H1 (cell line): ENCODE data around the gene MTNR1B. TPM values are rescaled to one million over a fixed set of nuclear protein-coding genes. Genes with fewer than 3 reads are reported as not detected.

Experiments
- CTCF ChIA-PET: fragments of 300-600 bp; sonication (Branson Sonifier 250); formaldehyde crosslinking; loops from one replicate; lab custom pipeline; 2021; ENCODE audit not compliant: partially characterized antibody; lab: Charles Lee
- POLR2A ChIA-PET: fragments of 300-600 bp; sonication (Branson Sonifier 250); formaldehyde crosslinking; loops from one replicate; lab custom pipeline; 2021; ENCODE audit warnings: inconsistent platforms; ENCODE audit not compliant: partially characterized antibody; lab: Charles Lee
- DNase-seq, 2 experiments: peaks; one replicate each; pipeline versions ENCODE4 v3.0.0 to v3.0.0-alpha.2; 2010 to 2022; ENCODE audit warnings: low spot score in 2 of 2, low read depth in 1 of 2, mixed read lengths in 1 of 2
- FAIRE-seq: peaks from 2 replicates; lab custom pipeline; 2011; peaks lifted over from hg19 to GRCh38; lab: Jason Lieb, UNC
- H2AFZ ChIP-seq: 2 replicates; pipeline ENCODE4 v1.8.1; 2012; ENCODE audit warnings: low read length, inconsistent platforms
- H2AK5ac ChIP-seq: 2 replicates; pipeline ENCODE4 v1.6.1; 2013; ENCODE audit warnings: low read depth, low read length
- H2BK120ac ChIP-seq: replicated peaks from 2 replicates; pipeline ENCODE3; 2013; ENCODE audit warnings: low read depth, low read length, inconsistent platforms
- H2BK12ac ChIP-seq: 2 replicates; pipeline ENCODE4 v1.6.1; 2013; ENCODE audit warnings: low read depth, low read length
- H2BK15ac ChIP-seq: 2 replicates; pipeline ENCODE4 v1.6.1; 2013; ENCODE audit warnings: low read length
- H2BK20ac ChIP-seq: 2 replicates; pipeline ENCODE4 v1.6.1; 2013; ENCODE audit warnings: low read length
- H2BK5ac ChIP-seq: 2 replicates; pipeline ENCODE4 v1.6.1; 2013; ENCODE audit warnings: low read depth, low read length
- H3K14ac ChIP-seq: 2 replicates; pipeline ENCODE4 v1.6.1; 2013; ENCODE audit warnings: inconsistent platforms; ENCODE audit not compliant: insufficient read length
- H3K18ac ChIP-seq: 2 replicates; pipeline ENCODE4 v1.6.1; 2013; ENCODE audit warnings: low read length; ENCODE audit errors: extremely low read depth
- H3K23ac ChIP-seq: 2 replicates; pipeline ENCODE4 v1.6.1; 2013; ENCODE audit warnings: inconsistent platforms; ENCODE audit not compliant: insufficient read length
- H3K23me2 ChIP-seq: 2 replicates; pipeline ENCODE4 v1.6.1; 2013; ENCODE audit warnings: low read depth, low read length
- H3K27ac ChIP-seq: 2 replicates; pipeline ENCODE4 v1.6.1; 2011; ENCODE audit warnings: low read depth, low read length, inconsistent platforms
- H3K27me3 ChIP-seq, 4 experiments: replicated peaks in 1 of 4; 1 replicate in 1 of 4; 2 replicates in 3 of 4; pipeline versions ENCODE4 v1.6.1 to v1.8.1; 2011 to 2013; ENCODE audit warnings: low read length in 3 of 4, mild to moderate bottlenecking in 3 of 4, inconsistent platforms in 2 of 4, mixed read lengths in 2 of 4, moderate library complexity in 1 of 4; ENCODE audit not compliant: control insufficient read depth in 3 of 4, insufficient read depth in 3 of 4; ENCODE audit errors: extremely low read depth in 1 of 4
- H3K36me3 ChIP-seq, 4 experiments: 2 replicates each; pipeline versions ENCODE4 v1.6.1 to v1.8.1; 2011 to 2013; ENCODE audit warnings: mild to moderate bottlenecking in 4 of 4, low read length in 3 of 4, moderate library complexity in 2 of 4, control low read depth in 1 of 4, inconsistent platforms in 1 of 4; ENCODE audit not compliant: insufficient read depth in 4 of 4, control insufficient read depth in 2 of 4
- H3K4ac ChIP-seq: replicated peaks from 2 replicates; pipeline ENCODE3; 2013; ENCODE audit warnings: low read length, low read depth, mixed read lengths, inconsistent platforms; ENCODE audit not compliant: insufficient read length
- H3K4me1 ChIP-seq, 4 experiments: replicated peaks in 1 of 4; 1 replicate in 1 of 4; 2 replicates in 3 of 4; pipeline versions ENCODE4 v1.6.1 to v1.8.1; 2011 to 2013; ENCODE audit warnings: low read length in 3 of 4, inconsistent platforms in 2 of 4, mixed read lengths in 1 of 4; ENCODE audit not compliant: insufficient read depth in 4 of 4, control insufficient read depth in 3 of 4
- H3K4me2 ChIP-seq, 2 experiments: 2 replicates each; pipeline versions ENCODE4 v1.6.1 to v1.8.1; 2011 to 2013; ENCODE audit warnings: low read depth in 2 of 2, low read length in 2 of 2, control low read depth in 1 of 2, inconsistent platforms in 1 of 2, mild to moderate bottlenecking in 1 of 2; ENCODE audit not compliant: insufficient read depth in 1 of 2
- H3K4me3 ChIP-seq, 4 experiments: fragments of 200-600, 300-600 bp in 1 of 4; sonication (generic), shearing (Covaris generic), sonication (Bioruptor Twin) in 1 of 4; 2 replicates each; pipeline versions ENCODE4 v1.5.1 to v1.8.1; 2011 to 2016; ENCODE audit warnings: low read length in 4 of 4, low read depth in 3 of 4, control low read depth in 2 of 4, inconsistent platforms in 2 of 4, mild to moderate bottlenecking in 2 of 4, mixed read lengths in 1 of 4, moderate library complexity in 1 of 4; ENCODE audit not compliant: insufficient read depth in 2 of 4; ENCODE audit errors: extremely low read depth in 1 of 4
- H3K56ac ChIP-seq: replicated peaks from 2 replicates; pipeline ENCODE3; 2013; ENCODE audit warnings: low read depth, mild to moderate bottlenecking, mixed read lengths, low read length, inconsistent platforms; ENCODE audit not compliant: insufficient read length
- H3K79me1 ChIP-seq: 2 replicates; pipeline ENCODE4 v1.6.1; 2013; ENCODE audit warnings: low read depth, low read length, control low read depth
- H3K79me2 ChIP-seq, 2 experiments: 2 replicates each; pipeline versions ENCODE4 v1.6.1 to v1.8.1; 2012 to 2013; ENCODE audit warnings: low read length in 2 of 2, mild to moderate bottlenecking in 2 of 2, inconsistent platforms in 1 of 2; ENCODE audit not compliant: insufficient read depth in 2 of 2, control insufficient read depth in 1 of 2
- H3K9ac ChIP-seq, 4 experiments: replicated peaks in 1 of 4; 1 replicate in 1 of 4; 2 replicates in 3 of 4; pipeline versions ENCODE4 v1.6.1 to v1.8.1; 2011 to 2013; ENCODE audit warnings: low read depth in 3 of 4, low read length in 3 of 4, control low read depth in 2 of 4, mild to moderate bottlenecking in 2 of 4, moderate library complexity in 2 of 4, inconsistent platforms in 1 of 4; ENCODE audit errors: extremely low read depth in 1 of 4
- H3K9me3 ChIP-seq, 2 experiments: 2 replicates each; pipeline versions ENCODE4 v1.6.1 to v1.8.1; 2012 to 2013; ENCODE audit warnings: mild to moderate bottlenecking in 2 of 2, moderate library complexity in 2 of 2, control low read depth in 1 of 2, inconsistent platforms in 1 of 2, low read depth in 1 of 2, low read length in 1 of 2, mixed read lengths in 1 of 2; ENCODE audit not compliant: insufficient read depth in 2 of 2
- H4K20me1 ChIP-seq, 2 experiments: replicated peaks in 1 of 2; 2 replicates each; pipeline versions ENCODE3 to v1.8.1; 2011 to 2013; ENCODE audit warnings: inconsistent platforms in 2 of 2, low read length in 2 of 2, mild to moderate bottlenecking in 1 of 2; ENCODE audit not compliant: insufficient read depth in 2 of 2, control insufficient read depth in 1 of 2
- H4K5ac ChIP-seq: 2 replicates; pipeline ENCODE4 v1.6.1; 2013; ENCODE audit warnings: low read length, low read depth, mixed read lengths, inconsistent platforms; ENCODE audit not compliant: insufficient read length
- H4K8ac ChIP-seq: 2 replicates; pipeline ENCODE4 v1.8.0; 2013; ENCODE audit warnings: mild to moderate bottlenecking, moderate library complexity, low read length, inconsistent platforms; ENCODE audit not compliant: insufficient read depth; ENCODE audit errors: extremely low read depth
- H4K91ac ChIP-seq: replicated peaks from 2 replicates; pipeline ENCODE3; 2013; ENCODE audit warnings: low read length, mixed read lengths, inconsistent platforms; ENCODE audit not compliant: insufficient read length
- BACH1 ChIP-seq: IDR thresholded peaks from 2 replicates; pipeline ENCODE4 v1.6.1; 2012; ENCODE audit warnings: low read length, improper control_type of control experiment
- BRCA1 ChIP-seq: IDR thresholded peaks from 2 replicates; pipeline ENCODE4 v1.6.1; 2012; ENCODE audit warnings: low read depth, low read length, improper control_type of control experiment
- KDM1A ChIP-seq: fragments of 200-600, 300-600 bp; sonication (generic); IDR thresholded peaks from 2 replicates; pipeline ENCODE4 v1.7.1; 2016; ENCODE audit warnings: mild to moderate bottlenecking, low read length, borderline replicate concordance
- KDM4A ChIP-seq: IDR thresholded peaks from one replicate; pipeline ENCODE4 v1.7.1; 2012; ENCODE audit warnings: low read depth, mild to moderate bottlenecking, moderate library complexity, low read length, inconsistent platforms; ENCODE audit not compliant: severe bottlenecking
- NANOG ChIP-seq: IDR thresholded peaks from 2 replicates; pipeline ENCODE4 v1.6.1; 2011; ENCODE audit warnings: low read length, low read depth, mild to moderate bottlenecking, inconsistent platforms; ENCODE audit not compliant: insufficient read depth, poor library complexity, severe bottlenecking
- NRF1 ChIP-seq: IDR thresholded peaks from 2 replicates; pipeline ENCODE4 v1.6.1; 2011; ENCODE audit warnings: mild to moderate bottlenecking, low read depth, low read length, improper control_type of control experiment
- POLR2AphosphoS5 ChIP-seq: IDR thresholded peaks from 2 replicates; pipeline ENCODE4 v1.6.1; 2011; ENCODE audit warnings: low read depth, low read length
- SIN3A ChIP-seq, 2 experiments: IDR thresholded peaks in 1 of 2; conservative IDR thresholded peaks in 1 of 2; 2 replicates each; pipeline ENCODE4 v1.6.1; 2011 to 2012; ENCODE audit warnings: low read length in 2 of 2, improper control_type of control experiment in 1 of 2, low read depth in 1 of 2, mild to moderate bottlenecking in 1 of 2
- SIX5 ChIP-seq: IDR thresholded peaks from 2 replicates; pipeline ENCODE4 v1.6.1; 2011; ENCODE audit warnings: mild to moderate bottlenecking, low read depth, low read length
- TEAD4 ChIP-seq: IDR thresholded peaks from 2 replicates; pipeline ENCODE4 v1.6.1; 2012; ENCODE audit warnings: low read depth, low read length, inconsistent platforms, mixed read lengths
- ZNF274 ChIP-seq: IDR thresholded peaks from 2 replicates; pipeline ENCODE4 v1.7.0; 2012; ENCODE audit warnings: low read length, borderline replicate concordance; ENCODE audit errors: extremely low read depth
- WGBS, 2 experiments: shearing (Covaris generic) in 1 of 2; methylation state at CpG; one replicate each; pipeline versions ENCODE4 v1.1.6 to v1.1.7; 2013 to 2015; ENCODE audit warnings: low lambda C conversion rate in 2 of 2, mixed read lengths in 2 of 2, inconsistent platforms in 1 of 2, low coverage in 1 of 2, missing lambda C conversion rate in 1 of 2; ENCODE audit not compliant: insufficient replicate concordance in 2 of 2, insufficient coverage in 1 of 2, insufficient read length in 1 of 2; ENCODE audit errors: extremely low coverage in 1 of 2, missing lambda C conversion rate in 1 of 2; 5-methylcytosine and 5-hydroxymethylcytosine counted together
- polyA plus RNA-seq, 7 experiments: library from polyadenylated mRNA; depleted of rRNA in 3 of 7; stranded (reverse) in 5 of 7; unstranded in 2 of 7; fragments of >200 nt in 5 of 7; fragments of 200-250 nt in 2 of 7; gene quantifications; 1 replicate in 5 of 7; 2 replicates in 1 of 7; 4 replicates in 1 of 7; pipeline versions ENCODE4 v1.2.1 to v1.2.3, GENCODE V29; 2011 to 2013; ENCODE audit warnings: missing spikeins in 2 of 7, mixed read lengths in 2 of 7
- total RNA-seq: library from RNA; stranded (reverse); fragmentation: NEBNext Ultra II Directional; extraction: Animal tissue kit (Norgen Biotek cat#: 25700); gene quantifications from 2 replicates; pipeline ENCODE4 v1.2.1, GENCODE V29; 2021
- TF ChIP-seq, protein P1 (sequence below): IDR thresholded peaks from 2 replicates; pipeline ENCODE4 v1.6.1; 2011; ENCODE audit warnings: low read depth, mild to moderate bottlenecking, low read length; ENCODE audit not compliant: insufficient read depth

The MTNR1B gene
- total and polyA plus RNA-seq, 2 of the 8 experiments (the other 6 are each of a cell fraction or from before 2014, with no cell fraction given): 0.08 TPM; not detected in 1

DNA sequence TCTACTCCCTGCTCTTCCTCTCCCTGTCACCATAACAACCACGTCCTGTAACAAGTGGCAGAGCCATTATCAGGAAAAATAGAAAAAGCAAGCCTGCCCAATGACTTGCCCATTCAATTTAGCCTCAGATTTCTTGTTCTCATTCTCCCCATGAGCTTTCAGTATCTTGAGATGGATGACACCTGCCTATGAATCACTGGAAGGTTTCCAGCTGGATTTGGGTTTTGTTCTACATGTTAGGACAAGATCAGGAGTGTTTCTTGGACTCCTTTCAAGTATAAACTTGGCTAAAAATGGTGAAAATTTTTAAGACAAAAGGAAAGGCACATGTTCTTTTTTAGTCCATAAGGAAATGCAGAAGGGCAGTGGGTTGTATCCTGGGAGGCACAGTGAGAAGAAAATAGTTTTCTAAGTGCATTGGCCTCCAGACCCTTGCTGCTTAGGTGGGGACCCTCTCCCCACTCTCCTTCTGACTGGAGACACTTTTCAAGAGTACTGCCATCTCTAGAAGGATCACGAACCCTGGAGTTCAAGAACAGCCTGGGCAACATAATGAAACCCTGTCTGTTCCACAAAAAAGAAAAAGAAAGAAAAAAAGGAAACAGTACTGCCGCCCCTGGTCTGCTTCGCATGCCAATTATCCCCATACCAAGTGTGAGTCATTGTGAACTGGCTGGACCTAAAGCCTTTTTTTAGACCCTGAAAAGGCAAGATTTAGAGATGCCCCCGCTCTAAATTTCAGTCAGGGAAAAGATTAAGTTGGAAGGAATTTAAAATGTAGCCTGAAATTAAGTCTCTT is 51.0 kb downstream of the MTNR1B start:
- H3K23ac ChIP-seq: no peak overlapping the region
- no peak overlapping the region for H2BK15ac ChIP-seq
- H2AK5ac ChIP-seq: no peak overlapping the region
- no peaks in the 10 kb centered on the region for H4K20me1 ChIP-seq
- H3K4ac ChIP-seq: no peak overlapping the region
- no peaks in the 10 kb centered on the region for H3K36me3 ChIP-seq
- H3K56ac ChIP-seq: no peak overlapping the region
- H4K91ac ChIP-seq: no peak overlapping the region
- H2BK5ac ChIP-seq: no peak overlapping the region
- POLR2A ChIA-PET: no interaction called here
- no peaks in the 10 kb centered on the region for H3K23me2 ChIP-seq
- H4K8ac ChIP-seq: no peak overlapping the region
- no peak overlapping the region for H3K4me3 ChIP-seq
- no peak overlapping the region for H2BK12ac ChIP-seq
- H3K27ac ChIP-seq: no peak overlapping the region
- no peaks in the 10 kb centered on the region for H3K79me2 ChIP-seq
- no peak overlapping the region for H3K4me2 ChIP-seq
- H3K4me1 ChIP-seq: no peaks in the 10 kb centered on the region
- FAIRE-seq (no peak), DNase-seq (no peak)
- no peak overlapping the region for H4K5ac ChIP-seq
- H3K9ac ChIP-seq: no peak overlapping the region
- peaks cover 4 to 12% of the 10 kb centered on the region in 2 experiments; a peak in 2 of 4 replicates for H3K9me3 ChIP-seq
- H3K79me1 ChIP-seq: no peaks in the 10 kb centered on the region
- WGBS, 2 experiments: 83% methylated on average over 3 of the region's 5 CpGs; no CpG with 5 or more reads in 1 of the 2 experiments
- no peak overlapping the region for H2BK20ac ChIP-seq
- H2AFZ ChIP-seq: peak overlapping the region; percentile 45; the same call in 1 of the 2 replicates
- H3K14ac ChIP-seq: no peak overlapping the region
- H2BK120ac ChIP-seq: no peak overlapping the region
- CTCF ChIA-PET: interaction anchor here (0.6 to 2.1 kb wide), 4 partner anchors 19 to 176 kb away, joined by 3 to 7 read pairs (median 4); no protein-coding TSS in a partner anchor
- no peaks in the 10 kb centered on the region for H3K27me3 ChIP-seq
- H3K18ac ChIP-seq: 0 out of 2 replicates have a peak overlapping the region, but pooled peaks have one; percentile 34
- TF ChIP-seq BACH1: no peak
- TF ChIP-seq SIX5: no peak
- TF ChIP-seq ZNF274: no peak
- TF ChIP-seq TEAD4: no peak
- TF ChIP-seq, protein P1, sequence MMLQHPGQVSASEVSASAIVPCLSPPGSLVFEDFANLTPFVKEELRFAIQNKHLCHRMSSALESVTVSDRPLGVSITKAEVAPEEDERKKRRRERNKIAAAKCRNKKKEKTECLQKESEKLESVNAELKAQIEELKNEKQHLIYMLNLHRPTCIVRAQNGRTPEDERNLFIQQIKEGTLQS: no peak
- no peak for TF ChIP-seq POLR2AphosphoS5
- TF ChIP-seq KDM1A: no peak
- no peak for TF ChIP-seq SIN3A (conservative IDR thresholded peaks at IDR 0.05 in 1 of 2, IDR thresholded peaks at IDR 0.05 in 1 of 2; ENCODE audit: low read depth in 1 of 2, low read length in 2 of 2)
- TF ChIP-seq BRCA1: no peak
- TF ChIP-seq NANOG: no peak
- no peak for TF ChIP-seq NRF1
- TF ChIP-seq KDM4A: no peak
